HG02973 (cell line): ENCODE results near the gene PLET1.

Experiments used
- ATAC-seq: cut with Tn5 transposase; IDR thresholded peaks from one replicate; pipeline ENCODE4 v1.9.1; 2021; ENCODE audit warnings: moderate library complexity; ENCODE audit not compliant: unreplicated experiment

The PLET1 gene

DNA sequence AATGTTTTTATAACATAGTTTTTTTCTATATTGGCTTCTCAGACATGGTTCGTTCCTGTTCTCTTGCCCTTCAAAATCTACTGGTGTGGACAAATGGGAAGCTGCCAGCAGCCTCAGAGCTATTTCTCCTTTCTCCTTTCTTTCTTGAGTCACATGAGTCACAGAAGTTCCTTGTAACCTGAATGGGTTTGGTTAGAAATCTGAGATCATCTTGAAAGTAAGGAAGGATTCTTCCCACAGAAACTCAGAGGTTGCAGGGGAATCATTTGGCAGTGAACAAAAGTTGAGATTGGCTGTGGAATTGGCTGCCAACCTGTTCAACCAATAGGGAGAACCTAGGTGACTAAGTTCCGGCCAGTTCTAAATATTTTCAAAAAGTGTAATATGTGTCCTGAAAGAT, 12.5 kb downstream of the PLET1 start:
- no peak for ATAC-seq

DNA sequence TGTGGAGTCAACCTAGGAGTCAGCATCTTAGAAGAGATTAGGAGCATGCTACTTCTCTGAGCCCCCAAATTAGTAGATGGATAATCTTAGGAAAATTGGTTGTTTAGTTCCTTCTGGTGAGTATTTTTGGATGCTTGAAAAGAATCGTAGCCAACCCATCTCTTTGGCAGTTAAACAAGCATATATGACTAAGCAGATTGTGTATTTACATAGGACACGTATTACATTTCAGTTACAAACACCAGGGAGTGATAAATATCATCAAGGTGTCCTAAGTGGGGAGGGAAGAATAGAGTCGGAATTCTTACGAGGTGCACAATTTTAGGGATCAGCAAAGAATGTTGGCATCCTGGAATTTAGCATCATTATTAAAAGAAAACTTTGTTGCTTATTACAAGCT, 13.5 kb downstream of the PLET1 start:
- no peak for ATAC-seq

DNA sequence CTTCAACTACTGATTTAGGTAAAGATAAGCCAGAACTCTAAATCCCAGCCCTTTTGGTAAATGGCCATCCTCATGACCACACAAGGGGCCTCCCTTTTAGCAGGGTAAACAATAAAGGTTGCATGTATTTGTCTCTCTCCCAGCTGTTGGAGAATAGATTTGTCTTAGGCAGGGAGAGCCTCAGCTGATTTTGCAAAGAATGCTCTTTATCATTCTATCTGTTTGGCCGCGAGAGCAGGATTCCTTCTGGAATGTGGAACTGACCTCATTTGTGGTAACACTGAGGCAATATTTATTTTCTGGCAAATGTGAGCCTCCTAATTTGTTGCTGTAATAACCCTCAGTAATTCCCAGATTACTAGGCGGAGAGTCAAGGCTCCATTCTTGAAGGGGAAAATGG, 19.2 kb downstream of the PLET1 start:
- no peak for ATAC-seq

DNA sequence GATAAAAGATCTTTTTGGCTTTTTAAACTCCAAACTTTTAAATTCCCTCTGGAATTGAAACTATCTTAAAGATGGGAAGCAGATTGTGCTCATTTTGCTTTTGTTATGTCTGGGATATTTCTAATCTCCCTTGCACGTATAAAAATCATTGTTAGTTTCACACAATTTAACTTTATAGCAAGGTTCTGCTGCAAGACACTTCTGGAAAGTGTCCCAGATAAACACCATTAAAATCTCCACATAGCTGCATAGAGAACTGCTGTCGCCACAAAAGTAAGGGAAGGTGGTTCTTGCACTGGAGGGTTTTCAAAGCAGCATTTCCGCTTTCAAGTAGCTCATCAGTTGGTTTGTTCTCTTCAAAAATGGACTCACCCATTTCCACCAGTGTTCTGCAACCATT, 22.6 kb downstream of the PLET1 start:
- no peak for ATAC-seq

DNA sequence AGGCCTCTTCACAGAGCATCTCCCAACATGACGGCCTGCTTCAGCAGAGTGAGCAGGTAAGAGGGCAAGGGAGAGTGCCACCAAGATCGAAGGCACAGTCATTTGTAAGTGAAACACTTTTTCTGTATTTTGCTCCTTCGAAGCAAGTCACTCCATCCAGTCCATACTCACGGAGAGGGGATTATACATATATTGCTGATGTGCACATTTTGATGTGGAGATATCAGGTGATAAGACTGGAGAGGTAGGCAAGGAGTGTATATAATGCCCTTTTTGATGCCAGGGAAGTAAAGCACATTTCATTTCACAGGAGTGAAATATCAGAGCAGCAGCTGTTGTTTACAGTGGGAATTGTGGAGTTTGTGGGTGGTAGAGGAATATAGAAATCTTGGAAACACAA, 23.2 kb downstream of the PLET1 start:
- no peak for ATAC-seq

DNA sequence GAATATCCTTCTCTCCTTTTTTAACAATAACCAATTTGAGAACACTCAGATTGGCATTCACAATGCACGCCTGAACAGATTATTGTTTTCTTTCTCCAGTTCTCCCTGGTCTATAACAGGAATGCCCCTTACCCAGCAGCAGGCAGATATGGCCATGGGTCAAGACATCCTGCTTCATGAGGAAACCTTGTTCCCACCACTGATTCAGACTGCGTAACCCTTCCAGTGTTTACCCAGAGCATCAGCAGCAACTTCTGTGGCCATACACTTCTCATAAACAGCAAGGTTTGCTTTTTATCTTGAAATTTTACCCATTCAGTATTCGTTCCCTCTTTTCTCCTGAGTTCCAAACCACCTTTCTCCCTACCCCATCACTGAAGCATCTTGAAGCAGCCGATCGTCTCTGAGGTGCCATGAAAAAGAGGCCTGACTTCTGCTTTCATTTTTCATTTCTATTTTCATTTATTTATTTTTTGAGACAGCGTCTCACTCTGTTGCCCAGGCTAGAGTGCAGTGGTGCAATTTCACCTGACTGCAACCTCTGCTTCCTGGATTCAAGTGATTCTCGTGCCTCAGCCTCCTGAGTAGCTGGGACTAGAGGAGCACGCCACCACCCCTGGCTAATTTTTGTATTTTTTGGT, 24.8 kb downstream of the PLET1 start:
- ATAC-seq, result no peak

DNA sequence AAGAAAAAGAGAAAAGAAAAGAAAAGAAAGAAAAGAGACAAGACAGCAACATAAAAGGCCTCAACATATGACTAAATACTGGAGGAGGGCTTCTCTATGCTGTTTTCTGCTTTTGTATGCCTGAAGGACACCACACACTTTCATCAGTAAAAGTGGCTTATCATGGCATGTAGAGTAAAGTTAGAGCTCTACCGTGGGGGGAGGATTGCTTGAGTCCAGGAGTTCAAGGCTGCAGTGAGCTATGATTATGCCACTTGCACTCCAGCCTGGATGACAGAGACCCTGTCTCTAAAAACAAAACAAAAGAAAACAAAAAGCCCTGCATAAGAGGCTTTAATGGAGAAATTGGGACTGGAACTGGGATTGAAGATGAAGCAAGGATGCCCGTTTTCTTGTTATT, 28.7 kb downstream of the PLET1 start:
- no peak for ATAC-seq

DNA sequence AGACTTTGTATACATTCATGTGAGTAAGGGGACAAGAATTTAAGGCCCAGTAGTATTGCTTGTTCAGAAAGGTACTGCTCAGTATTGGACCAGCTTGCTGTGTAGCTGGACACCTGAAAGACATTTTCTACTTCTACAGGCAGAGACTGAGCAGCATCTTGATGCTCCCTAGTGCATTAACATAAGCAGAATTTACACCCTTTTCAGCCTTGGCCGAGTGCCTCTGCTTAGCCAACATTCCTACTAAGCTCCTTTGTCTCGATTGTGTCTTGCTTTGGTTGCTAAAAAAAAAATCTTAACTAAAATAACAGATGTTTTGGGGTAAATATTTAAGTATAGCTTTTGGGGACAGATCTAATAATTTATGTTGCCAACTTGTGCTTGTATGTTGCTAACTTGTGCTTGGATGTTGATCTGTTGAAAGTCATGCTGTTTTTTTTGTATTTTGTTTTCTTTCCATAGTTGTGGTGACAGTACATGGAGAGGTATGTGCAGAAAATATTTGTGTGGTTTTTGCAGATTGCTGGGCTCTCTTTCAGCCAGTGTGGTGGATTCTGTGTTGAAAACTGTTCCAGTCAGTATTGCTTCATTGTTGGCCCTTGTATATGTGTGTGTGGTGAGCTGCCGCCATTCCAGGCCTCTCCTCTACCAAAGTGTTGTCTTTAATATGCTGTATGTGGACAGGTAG, 30.8 kb downstream of the PLET1 start:
- no peak for ATAC-seq

DNA sequence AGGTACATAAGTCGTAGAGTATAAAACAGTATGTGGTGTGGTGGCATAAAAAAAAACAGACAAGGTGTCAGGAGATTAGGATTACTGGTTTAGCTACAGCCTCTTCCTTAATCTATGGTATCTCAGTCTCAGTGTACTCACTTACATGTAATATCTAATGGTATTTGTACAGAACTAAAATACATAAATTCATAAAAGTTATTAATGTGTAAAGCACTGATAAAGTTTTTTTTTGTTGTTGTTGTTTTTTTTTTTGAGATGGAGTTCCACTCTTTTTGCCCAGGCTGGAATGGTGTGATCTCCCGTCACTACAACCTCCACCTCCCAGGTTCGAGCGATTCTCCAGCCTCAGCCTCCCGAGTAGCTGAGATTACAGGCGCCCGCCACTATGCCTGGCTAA, 31.5 kb downstream of the PLET1 start:
- no peak for ATAC-seq

DNA sequence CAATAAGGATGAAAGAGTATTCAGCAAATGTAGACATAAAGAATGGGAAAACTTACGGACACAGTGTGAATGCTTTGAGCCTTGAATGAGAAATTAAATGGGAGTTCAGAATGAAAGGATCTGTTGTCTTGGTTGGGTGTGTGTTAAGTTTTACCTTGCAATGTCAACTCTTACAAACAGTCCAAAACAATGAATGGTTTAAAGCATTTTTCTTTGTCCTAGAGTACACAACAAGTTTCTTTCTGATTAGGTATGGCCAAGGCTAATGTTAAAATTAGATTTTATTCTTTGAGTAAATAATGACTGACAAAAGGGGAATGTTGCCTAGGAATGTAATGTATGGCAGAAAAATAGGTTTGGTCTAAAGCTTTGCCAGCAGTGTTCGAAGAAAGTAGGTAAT, 32.0 kb downstream of the PLET1 start:
- no peak for ATAC-seq

DNA sequence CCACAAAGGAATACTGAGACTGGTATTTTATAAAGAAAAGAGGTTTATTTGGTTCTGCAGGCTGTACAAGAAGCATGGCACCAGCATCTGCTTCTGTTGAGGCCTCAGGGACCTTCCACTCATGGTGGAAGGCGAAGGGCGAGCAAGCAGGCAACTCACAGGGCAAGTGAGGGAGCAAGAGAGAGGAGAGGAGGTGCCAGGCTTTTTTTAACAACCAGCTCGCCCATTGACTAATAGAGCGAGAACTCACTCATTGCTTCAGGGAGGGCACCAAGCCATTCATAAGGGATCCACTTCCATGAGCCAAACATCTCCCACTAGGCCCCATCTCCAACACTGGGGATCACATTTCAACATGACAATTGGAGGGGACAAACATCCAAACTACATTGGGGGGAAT, 33.2 kb downstream of the PLET1 start:
- ATAC-seq, result no peak

DNA sequence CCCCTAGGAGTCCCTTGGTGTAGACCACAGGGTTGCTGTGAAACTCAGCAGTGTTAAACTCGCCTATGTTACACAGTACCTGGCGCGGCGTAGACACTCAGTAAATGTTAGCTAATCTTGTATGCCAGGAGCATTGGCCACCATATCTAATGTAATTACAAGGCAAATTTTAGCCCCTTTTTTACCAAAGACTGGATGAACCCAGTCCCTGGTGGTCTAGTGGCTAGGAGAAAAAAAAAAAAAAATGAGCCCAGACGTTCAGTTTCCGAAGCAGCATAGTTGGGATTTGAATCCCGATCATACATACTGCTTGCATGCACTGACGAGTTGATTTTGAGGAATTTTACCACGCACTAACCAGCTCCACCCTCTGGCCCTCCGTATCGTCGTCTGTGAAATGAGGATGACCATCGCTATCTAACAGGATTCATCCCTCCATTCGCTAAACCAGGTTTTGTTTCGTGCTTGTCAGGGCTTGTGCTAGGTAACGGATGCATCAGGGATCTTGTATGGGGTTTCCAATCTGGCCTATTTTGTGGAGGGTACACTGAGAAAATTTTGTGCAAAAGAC, 33.7 kb downstream of the PLET1 start:
- peak; percentile 49 for ATAC-seq

DNA sequence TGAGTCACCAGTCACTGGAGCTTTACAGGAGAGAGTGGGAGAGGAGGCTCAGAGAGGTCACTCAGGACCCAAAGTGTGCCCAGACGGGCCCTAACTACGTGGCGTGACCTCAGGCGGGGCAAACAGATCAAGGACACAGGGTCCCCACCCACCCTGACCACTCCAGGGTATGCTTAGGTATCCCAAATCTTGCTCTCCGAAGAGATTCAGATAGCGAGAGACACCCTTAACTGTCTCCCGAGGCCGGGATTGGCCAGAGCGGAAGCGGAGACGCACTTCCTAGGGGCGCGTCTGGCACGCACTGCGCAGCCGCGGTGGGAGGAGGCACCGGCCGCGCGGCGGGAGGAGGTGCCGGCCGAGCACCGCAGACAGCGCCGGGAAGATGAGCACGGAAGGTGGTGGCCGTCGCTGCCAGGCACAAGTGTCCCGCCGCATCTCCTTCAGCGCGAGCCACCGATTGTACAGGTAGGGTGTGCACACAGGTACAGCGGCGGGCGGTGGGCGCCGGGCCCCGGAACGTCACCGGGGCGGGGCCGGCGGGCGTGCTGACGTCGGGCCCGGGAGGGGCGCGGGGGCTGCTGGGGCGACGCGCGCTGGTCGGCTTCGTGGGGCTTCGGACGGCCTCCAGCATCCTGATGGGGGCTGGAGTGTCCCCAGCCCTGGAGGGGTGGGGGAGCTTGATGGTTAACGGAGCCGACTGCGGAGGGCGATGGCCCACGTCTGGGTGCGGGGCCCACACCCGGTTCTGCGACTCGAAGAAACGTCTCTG, 34.4 kb downstream of the PLET1 start, which contains the start of gene PTS:
TSS of gene PTS (plus strand) at position 367 of the 769 bp plus-strand sequence. CDS start at position 383, 16 bp downstream.
- peak; percentile 94 for ATAC-seq

DNA sequence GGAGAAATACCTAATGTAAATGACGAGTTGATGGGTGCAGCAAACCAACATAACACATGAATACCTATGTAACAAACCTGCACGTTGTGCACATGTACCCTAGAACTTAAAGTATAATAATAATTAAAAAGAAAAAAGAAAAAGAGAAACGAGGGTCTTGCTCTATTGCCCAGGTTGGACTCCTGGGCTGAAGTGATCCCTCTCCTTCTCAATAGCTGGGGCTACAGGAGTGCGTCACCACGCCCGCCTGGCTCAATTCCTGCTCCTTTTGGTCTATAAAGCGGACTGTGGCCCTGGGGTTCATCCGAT, 35.0 kb downstream of the PLET1 start:
- no peak for ATAC-seq

DNA sequence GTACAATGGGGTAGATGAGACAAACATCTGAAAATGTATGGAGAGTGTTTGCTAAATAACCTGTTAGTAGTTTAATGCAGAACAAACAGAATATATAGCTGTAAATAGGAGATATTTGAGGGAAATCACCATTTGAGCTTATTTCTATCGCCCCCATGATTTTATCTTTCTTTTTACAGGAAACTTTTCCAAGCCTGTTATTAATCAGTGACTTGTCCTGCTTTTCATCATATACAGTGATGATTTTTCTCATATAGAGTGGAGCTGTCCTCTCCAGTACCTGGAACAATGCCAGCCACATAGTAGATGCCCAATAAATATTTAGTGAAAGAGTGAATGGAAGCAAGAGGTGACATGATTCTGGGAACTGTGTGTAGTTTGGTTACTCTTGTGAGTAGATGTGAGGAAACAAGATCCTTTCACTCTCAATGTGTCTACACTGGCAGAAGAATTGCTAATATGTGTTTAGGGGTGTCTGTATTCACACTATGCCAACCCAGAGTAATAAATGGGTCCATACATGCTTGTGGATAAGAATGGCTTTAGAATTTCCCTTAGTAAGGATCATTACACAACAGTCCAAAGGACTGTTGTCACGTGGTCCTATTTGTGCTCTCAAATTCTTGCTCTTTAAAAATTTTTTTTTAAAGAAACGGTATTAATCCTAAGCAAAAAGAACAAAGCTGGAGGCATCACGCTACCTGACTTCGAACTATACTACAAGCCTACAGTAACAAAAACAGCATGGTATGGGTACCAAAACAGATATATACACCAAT, 36.7 kb downstream of the PLET1 start:
- no peak for ATAC-seq

DNA sequence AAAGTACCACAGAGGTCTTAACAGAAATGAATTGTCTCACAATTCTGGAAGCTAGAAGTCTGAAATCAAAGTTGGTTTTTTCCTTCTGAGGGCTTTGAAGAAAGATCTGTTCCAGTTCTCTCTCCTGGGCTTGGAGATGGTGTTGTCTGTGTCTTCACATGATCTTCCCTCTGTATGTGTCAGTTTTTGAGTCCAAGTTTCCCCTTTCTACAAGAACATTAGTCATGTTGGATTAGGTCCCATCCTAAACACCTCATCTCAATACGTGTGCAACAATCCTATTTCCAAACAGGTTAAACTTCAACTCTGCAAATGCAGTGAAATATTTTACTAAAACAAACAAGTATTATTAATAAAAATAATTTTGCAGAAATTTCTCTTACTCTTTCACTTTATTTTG, 37.5 kb downstream of the PLET1 start:
- no peak for ATAC-seq

DNA sequence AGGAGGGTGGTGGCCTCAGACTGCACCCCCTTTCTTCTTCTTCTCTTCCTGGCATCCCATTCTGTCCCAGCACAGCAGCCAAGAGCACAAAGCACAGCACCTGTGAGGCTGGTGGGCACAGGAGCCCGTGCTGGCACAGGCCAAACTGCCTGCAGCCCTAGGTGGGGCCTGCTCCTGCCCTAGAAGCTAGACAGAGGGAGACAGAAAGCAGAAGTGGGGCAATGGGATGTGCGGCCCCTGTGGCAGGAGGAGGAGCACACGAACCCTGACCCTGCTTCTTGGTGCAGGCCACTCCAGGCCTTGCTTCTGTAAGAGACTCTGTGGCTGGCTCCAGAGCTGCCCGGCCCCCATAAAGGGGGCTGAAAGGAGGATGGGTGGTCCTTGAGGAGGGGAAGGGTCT, 38.4 kb downstream of the PLET1 start:
- ATAC-seq, result no peak

DNA sequence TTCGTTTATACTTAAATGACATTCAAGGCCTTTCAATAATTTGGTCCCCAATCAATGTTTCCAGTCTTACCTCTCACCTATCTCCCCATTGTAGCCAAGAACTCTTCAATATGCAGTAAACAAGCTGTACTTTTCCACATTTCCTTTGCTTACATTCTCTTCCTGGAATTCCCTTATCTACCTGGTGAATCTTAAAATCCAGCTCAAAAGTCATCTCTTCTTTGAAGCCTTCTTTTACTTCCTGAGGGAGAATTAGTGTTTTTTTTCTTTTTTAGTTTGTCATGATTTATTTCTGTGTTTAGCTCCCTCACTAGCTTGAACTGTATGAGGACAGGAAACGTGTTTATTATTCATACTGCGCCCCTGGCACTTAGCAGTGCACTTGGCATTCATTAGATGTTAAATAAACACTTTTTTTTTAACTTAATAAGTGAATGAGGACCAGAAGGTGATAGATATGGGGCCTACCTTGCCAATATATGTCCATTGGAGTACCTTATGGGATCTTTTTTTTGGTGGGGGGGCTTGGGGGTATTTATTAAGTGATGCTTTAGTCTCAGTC, 39.3 kb downstream of the PLET1 start:
- no peak for ATAC-seq

DNA sequence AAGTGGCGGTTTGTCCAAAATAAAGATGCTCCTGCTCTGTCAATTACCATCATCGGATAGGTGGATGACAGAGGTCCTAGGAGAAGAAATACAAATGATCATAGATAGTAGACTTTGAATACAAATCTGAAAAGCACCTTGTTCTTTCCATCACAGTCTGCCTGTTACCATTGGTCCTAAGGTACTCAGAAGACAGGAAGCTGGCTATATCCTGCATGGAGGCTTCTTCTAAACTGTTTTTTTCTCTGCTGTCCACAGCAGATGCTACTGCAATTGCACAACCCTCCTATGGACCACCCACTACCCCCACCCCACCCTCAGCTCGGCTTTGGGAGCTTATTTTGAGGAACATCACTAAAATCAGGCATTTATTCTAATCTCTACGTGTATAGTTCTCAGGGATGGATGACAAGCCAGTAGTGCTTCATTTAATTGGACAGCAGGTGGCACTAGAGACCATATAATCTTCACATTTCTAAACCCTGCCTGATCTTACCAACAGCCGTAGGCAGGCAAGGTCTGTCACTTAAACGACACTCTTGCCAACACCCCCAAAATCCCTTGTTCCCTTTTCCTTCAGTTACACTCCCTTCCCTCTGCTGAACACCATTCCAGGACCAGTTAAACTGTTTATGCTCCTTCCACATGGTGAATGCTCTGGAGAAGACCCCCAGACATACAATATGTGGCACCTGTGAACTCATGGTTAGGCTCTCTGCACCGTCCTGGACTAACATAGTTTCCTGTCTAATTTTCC, 41.0 kb downstream of the PLET1 start:
- peak; percentile 85 for ATAC-seq

DNA sequence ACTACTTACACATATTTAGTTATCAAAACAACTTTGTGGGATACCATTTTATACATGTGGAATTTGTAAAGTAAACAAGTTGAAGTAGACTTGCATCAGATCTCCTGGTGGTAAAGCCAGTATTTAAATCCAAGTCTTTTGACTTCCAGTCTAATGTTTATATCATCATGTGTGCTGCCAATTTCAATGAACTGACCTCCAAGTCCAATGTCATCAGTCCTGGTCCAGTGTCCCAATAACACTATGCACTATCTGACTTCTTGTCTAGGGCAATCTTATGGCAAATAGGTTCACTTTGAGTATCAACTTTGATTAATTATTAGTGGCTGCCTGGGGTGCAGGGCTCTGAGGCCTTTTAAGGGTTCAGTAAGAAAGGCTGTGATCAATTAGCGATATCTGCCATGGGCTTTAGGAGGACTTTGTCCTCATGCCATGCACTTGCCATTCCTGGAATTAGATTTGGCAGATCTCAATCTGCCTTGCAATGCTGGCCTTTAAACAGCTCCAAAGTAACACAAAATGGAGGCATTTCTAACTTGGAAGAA, 44.0 kb downstream of the PLET1 start:
- no peak for ATAC-seq
